ENCODE measurements around the gene PPIE. TPM values are rescaled to one million over a fixed set of nuclear protein-coding genes. Genes with fewer than 3 reads are reported as not detected.

Gene PPIE
- total RNA-seq, 1 experiment from 2014 or later: 42.5 TPM

GRCh38 chr1:39737546-39738169 is 1.0 kb upstream of the PPIE start:
- Mint-ChIP-seq H3K36me3 (peaks cover 19% of the 10 kb centered on the region), H3K4me1 (peaks cover 13% of the 10 kb centered on the region), H3K27ac (no peak overlapping the region), H3K4me3 (no peak overlapping the region), H3K27me3 (ENCODE audit: low read depth) (peaks cover 59% of the 10 kb centered on the region), H3K9me3 (peaks cover 3% of the 10 kb centered on the region; the same call in 1 of the 2 replicates)
- no peak for TF ChIP-seq TEAD4 (CRISPR knock-in tag; IDR thresholded peaks at IDR 0.05)
- TF ChIP-seq CREM (CRISPR knock-in tag; IDR thresholded peaks at IDR 0.05): no peak
- no peak for TF ChIP-seq CTCF (IDR thresholded peaks at IDR 0.05)
- TF ChIP-seq USF1 (CRISPR knock-in tag; IDR thresholded peaks at IDR 0.05): no peak
- no peak for TF ChIP-seq ZNF396 (CRISPR knock-in tag; IDR thresholded peaks at IDR 0.05; ENCODE audit: borderline replicate concordance)
- TF ChIP-seq STAT6 (CRISPR knock-in tag; conservative IDR thresholded peaks at IDR 0.05; ENCODE audit: low read depth): no peak
- no peak for TF ChIP-seq HMGXB4 (CRISPR knock-in tag; IDR thresholded peaks at IDR 0.05)
- no peak for TF ChIP-seq HMGA2 (CRISPR knock-in tag; IDR thresholded peaks at IDR 0.05)
- TF ChIP-seq ATF1 (CRISPR knock-in tag; IDR thresholded peaks at IDR 0.05): no peak
- no peak for TF ChIP-seq GABPB1 (CRISPR knock-in tag; IDR thresholded peaks at IDR 0.05)
- TF ChIP-seq ZBTB21 (CRISPR knock-in tag; IDR thresholded peaks at IDR 0.05; ENCODE audit: borderline replicate concordance): no peak
- no peak for TF ChIP-seq TCF7 (CRISPR knock-in tag; IDR thresholded peaks at IDR 0.05; ENCODE audit: low read depth)
- no peak for TF ChIP-seq CDX4 (CRISPR knock-in tag; IDR thresholded peaks at IDR 0.05; ENCODE audit: borderline replicate concordance)
- ATAC-seq (no peak), DNase-seq (ENCODE audit: low spot score) (no peak)
- POLR2A ChIA-PET: no interaction called here
- CTCF ChIA-PET: interaction anchor here (1.0 to 2.2 kb wide), 5 partner anchors 23 to 199 kb away, joined by 3 to 16 read pairs (median 7); partner anchors contain the start of gene PABPC4

- ChIA-PET POLR2A (no interaction called here), CTCF (interaction anchor here (0.7 kb wide), 1 partner anchor 139 kb away, joined by 3 read pairs; no protein-coding TSS in a partner anchor)
- H3K36me3 Mint-ChIP-seq: peaks cover 80% of the 10 kb centered on the region
- H3K27me3 Mint-ChIP-seq (ENCODE audit: low read depth): no peaks in the 10 kb centered on the region
- H3K4me3 Mint-ChIP-seq: no peak overlapping the region
- peaks cover 2% of the 10 kb centered on the region for H3K4me1 Mint-ChIP-seq
- DNase-seq (ENCODE audit: low spot score) (no peak), ATAC-seq (no peak)
- H3K27ac Mint-ChIP-seq: no peak overlapping the region
- no peak for TF ChIP-seq CREM (CRISPR knock-in tag; IDR thresholded peaks at IDR 0.05)
- TF ChIP-seq ATF3 (CRISPR knock-in tag; conservative IDR thresholded peaks at IDR 0.05): no peak
- no peak for TF ChIP-seq GRHL2 (CRISPR knock-in tag; IDR thresholded peaks at IDR 0.05; ENCODE audit: insufficient replicate concordance, severe bottlenecking)
- TF ChIP-seq IRF2 (CRISPR knock-in tag; IDR thresholded peaks at IDR 0.05; ENCODE audit: borderline replicate concordance, low read depth): no peak
- TF ChIP-seq ZNF281 (CRISPR knock-in tag; IDR thresholded peaks at IDR 0.05): no peak
- no peak for TF ChIP-seq OVOL2 (CRISPR knock-in tag; IDR thresholded peaks at IDR 0.05; ENCODE audit: borderline replicate concordance)
- no peaks in the 10 kb centered on the region for H3K9me3 Mint-ChIP-seq
These were observed 6.5 kb downstream of the PPIE start for GRCh38 chr1:39745016-39745670.
